H1 (cell line): ENCODE results near the gene DNAJC17.

ENCODE experiments used
- ATF3 ChIP-seq: IDR thresholded peaks from 2 replicates; pipeline ENCODE4 v1.6.1; 2011; ENCODE audit warnings: low read depth, mild to moderate bottlenecking, low read length; ENCODE audit not compliant: insufficient read depth
- EP300 ChIP-seq, 2 experiments: IDR thresholded peaks; 1 replicate in 1 of 2; 2 replicates in 1 of 2; pipeline ENCODE4 v1.6.1; 2011 to 2012; ENCODE audit warnings: low read depth in 2 of 2, low read length in 2 of 2, mild to moderate bottlenecking in 2 of 2, borderline replicate concordance in 1 of 2, inconsistent platforms in 1 of 2, moderate library complexity in 1 of 2
- GABPA ChIP-seq: IDR thresholded peaks from 2 replicates; pipeline ENCODE4 v1.6.1; 2011; ENCODE audit warnings: mild to moderate bottlenecking, low read length, moderate library complexity, borderline replicate concordance; ENCODE audit not compliant: insufficient read depth
- GTF2F1 ChIP-seq: IDR thresholded peaks from 2 replicates; pipeline ENCODE4 v1.6.1; 2012; ENCODE audit warnings: low read depth, low read length, improper control_type of control experiment, borderline replicate concordance
- KDM1A ChIP-seq: fragments of 200-600, 300-600 bp; sonication (generic); IDR thresholded peaks from 2 replicates; pipeline ENCODE4 v1.7.1; 2016; ENCODE audit warnings: mild to moderate bottlenecking, low read length, borderline replicate concordance
- MAFK ChIP-seq: IDR thresholded peaks from 2 replicates; pipeline ENCODE4 v1.6.1; 2012; ENCODE audit warnings: low read depth, mild to moderate bottlenecking, improper control_type of control experiment, low read length
- MAX ChIP-seq: IDR thresholded peaks from 2 replicates; pipeline ENCODE4 v1.6.1; 2012; ENCODE audit warnings: inconsistent platforms
- RAD21 ChIP-seq, 2 experiments: IDR thresholded peaks in 1 of 2; conservative IDR thresholded peaks in 1 of 2; 2 replicates each; pipeline ENCODE4 v1.6.1; 2011; ENCODE audit warnings: low read depth in 2 of 2, low read length in 2 of 2, improper control_type of control experiment in 1 of 2, inconsistent platforms in 1 of 2, mild to moderate bottlenecking in 1 of 2, moderate library complexity in 1 of 2
- RBBP5 ChIP-seq: IDR thresholded peaks from 2 replicates; pipeline ENCODE4 v1.7.1; 2012; ENCODE audit warnings: low read depth, mild to moderate bottlenecking, inconsistent platforms, low read length, moderate library complexity, borderline replicate concordance
- SP2 ChIP-seq: IDR thresholded peaks from 2 replicates; pipeline ENCODE4 v1.6.1; 2012; ENCODE audit warnings: mild to moderate bottlenecking, low read length, inconsistent platforms
- TAF7 ChIP-seq: optimal IDR thresholded peaks from 2 replicates; pipeline ENCODE3; 2011; ENCODE audit warnings: low read depth, mild to moderate bottlenecking, inconsistent platforms, low read length, moderate library complexity, borderline replicate concordance
- TF ChIP-seq, protein P1 (sequence below), 3 experiments: IDR thresholded peaks; 1 replicate in 2 of 3; 2 replicates in 1 of 3; pipeline versions ENCODE4 v1.5.1 to v1.6.1; 2011; ENCODE audit warnings: low read length in 3 of 3, mild to moderate bottlenecking in 3 of 3, inconsistent platforms in 2 of 3, low read depth in 1 of 3, moderate library complexity in 1 of 3; ENCODE audit not compliant: insufficient read depth in 1 of 3; ENCODE audit errors: control extremely low read depth in 1 of 3

DNA sequence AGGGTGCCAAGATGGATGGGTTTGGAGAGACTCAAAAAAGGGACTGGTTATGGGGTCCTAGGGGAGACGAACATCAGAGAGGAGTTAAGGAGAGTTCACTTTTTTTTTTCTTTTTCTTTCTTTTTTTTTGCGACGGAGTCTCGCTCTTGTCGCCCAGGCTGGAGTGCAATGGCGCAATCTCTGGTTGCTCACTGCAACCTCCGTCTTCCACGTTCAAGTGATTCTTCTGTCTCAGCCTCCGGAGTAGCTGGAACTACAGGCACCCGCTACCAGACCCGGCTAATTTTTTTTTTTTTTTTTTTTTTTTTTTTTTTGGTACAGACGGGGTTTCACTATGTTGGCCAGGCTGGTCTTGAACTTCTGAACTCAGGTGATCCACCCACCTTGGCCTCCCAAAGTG lies 37.8 kb upstream of the DNAJC17 start:
- TF ChIP-seq TAF7 (no peak), ATF3 (no peak), RAD21 (IDR thresholded peaks at IDR 0.05 in 1 of 2, conservative IDR thresholded peaks at IDR 0.05 in 1 of 2; ENCODE audit: low read depth in 2 of 2, low read length in 2 of 2) (no peak), KDM1A (no peak), EP300 (IDR thresholded peaks at IDR 0.05; ENCODE audit: borderline replicate concordance in 1 of 2, low read depth in 2 of 2, low read length in 2 of 2) (no peak), MAFK (no peak), GTF2F1 (no peak), GABPA (no peak), SP2 (no peak), MAX (no peak), RBBP5 (no peak)
- TF ChIP-seq, protein P1, sequence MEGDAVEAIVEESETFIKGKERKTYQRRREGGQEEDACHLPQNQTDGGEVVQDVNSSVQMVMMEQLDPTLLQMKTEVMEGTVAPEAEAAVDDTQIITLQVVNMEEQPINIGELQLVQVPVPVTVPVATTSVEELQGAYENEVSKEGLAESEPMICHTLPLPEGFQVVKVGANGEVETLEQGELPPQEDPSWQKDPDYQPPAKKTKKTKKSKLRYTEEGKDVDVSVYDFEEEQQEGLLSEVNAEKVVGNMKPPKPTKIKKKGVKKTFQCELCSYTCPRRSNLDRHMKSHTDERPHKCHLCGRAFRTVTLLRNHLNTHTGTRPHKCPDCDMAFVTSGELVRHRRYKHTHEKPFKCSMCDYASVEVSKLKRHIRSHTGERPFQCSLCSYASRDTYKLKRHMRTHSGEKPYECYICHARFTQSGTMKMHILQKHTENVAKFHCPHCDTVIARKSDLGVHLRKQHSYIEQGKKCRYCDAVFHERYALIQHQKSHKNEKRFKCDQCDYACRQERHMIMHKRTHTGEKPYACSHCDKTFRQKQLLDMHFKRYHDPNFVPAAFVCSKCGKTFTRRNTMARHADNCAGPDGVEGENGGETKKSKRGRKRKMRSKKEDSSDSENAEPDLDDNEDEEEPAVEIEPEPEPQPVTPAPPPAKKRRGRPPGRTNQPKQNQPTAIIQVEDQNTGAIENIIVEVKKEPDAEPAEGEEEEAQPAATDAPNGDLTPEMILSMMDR (IDR thresholded peaks at IDR 0.05; ENCODE audit: control extremely low read depth in 1 of 3, insufficient read depth in 1 of 3, low read depth in 1 of 3, low read length in 3 of 3), result no peak
